GM21529 (cell line): Measurements from ENCODE around the gene MYH11.

Experiments
- ATAC-seq: cut with Tn5 transposase; IDR thresholded peaks from one replicate; pipeline ENCODE4 v1.9.1; 2021; ENCODE audit not compliant: unreplicated experiment

Gene MYH11

DNA sequence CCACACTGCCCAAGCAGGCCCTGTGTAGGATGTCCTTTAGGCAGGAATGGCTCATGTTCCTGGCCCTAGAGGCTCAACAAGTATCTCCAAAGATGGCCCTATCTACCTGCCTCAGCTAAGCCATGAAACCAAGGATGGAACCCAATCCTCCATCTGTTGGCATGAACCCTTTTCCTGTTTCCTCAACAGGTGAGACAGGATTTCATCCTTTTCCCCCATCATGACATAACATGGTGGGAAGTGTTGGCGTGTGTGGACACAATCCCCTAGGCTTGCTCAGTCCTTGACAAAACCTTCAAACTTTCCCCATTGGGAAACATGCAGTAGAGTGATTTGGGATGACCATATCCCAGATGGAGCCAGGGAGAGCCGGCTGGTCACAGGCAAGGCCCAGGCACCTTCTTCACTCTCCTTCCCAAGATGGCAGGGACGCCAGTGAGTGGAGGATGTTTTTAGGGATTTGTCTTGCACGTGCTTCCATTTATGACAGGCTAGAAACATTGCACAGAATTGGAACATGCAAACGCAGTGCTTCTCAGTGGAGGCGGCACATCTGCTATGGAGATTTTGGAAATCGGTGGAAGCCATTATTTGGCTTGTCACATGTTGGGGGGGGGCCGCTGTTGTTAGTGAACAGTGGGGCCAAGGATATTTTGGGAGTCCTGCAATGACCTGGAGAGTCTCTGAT lies 77.0 kb downstream of the MYH11 start:
- ATAC-seq = no peak

DNA sequence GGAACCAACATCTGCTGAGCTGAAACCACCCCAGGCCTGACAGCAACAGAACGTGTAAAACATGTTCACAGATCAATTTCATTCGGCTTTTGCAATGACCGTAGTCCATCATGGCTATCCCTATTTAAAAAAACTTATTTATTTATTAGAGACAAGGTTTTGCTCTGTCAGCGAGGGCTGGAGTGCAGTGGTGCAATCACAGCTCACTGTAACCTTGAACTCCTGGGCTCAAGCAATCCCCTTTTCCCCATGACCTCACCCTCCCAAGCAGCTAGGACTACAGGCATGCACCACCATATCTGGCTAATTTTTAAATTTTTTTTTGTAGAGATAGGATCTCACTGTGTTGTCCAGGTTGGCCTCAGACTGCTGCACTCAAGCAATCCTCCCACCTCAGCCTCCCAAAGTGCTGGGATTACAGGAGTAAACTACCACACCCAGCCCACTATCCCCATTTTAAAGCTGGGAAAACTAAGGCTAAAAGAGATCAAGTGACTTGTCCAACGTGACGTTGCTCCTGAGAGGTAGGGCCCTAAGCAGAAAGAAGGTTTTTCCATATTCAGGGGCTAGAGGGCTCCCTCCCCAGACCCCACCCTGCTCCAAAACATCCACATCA lies 77.7 kb downstream of the MYH11 start:
- ATAC-seq = no peak

DNA sequence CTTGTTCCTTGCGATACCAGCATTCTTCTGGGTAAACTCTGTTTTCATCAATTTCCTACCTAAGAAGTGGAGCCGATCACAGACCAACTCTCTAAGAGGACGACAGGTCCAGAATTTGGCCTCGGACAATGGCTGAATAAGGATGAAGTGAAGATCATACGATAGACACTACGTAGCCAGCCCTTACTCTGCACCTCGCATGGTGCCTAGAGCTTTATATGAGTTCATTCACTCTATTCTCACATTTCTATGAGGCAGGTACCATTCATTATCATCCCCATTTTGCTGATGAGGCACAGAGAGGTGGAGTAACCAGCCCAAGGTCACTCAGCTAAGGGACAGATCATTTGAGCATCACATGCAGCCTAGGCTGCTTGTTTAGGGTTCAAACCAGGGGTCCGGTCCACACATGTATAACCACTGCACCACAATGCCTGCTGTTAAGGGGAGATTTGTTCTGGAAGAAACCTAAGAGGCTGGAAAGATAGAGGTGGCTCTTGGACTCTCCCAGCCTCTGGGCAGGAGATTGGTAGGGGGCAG lies 78.6 kb downstream of the MYH11 start:
- ATAC-seq = no peak

DNA sequence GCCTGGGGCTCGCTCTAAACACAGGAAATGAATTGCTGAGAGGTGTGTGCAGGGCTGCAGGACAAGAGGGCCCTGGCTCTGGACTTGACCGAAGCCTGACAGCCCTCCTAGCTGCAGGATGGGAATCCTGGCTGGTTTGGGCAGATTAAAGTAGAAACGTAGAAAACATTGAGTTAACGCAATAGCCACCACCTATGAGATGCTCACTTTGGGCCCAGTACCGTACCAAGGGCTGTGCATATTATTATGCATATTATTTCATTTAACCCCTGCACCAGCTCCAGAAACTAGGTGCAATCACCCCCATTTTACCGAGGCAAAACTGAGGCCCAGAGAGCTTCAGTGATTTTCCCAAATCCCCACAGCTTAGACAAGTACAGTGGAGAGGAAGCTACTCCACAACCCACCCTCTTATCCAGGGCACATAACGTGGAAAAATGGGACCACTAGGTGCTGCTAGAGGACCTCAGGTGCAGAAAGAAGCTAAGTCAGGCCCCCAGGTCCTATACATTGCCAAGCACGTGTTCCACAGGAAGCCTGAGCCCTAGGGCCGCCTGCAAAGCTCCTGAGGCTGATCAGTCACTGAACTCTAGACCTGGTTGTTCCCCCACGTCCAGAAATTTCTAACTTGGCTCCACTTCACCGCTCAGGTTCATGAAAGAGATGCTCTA lies 79.2 kb downstream of the MYH11 start:
- ATAC-seq = no peak

- no peak for ATAC-seq
These were observed 80.3 kb downstream of the MYH11 start for GRCh38 chr16:15776572-15776971.

DNA sequence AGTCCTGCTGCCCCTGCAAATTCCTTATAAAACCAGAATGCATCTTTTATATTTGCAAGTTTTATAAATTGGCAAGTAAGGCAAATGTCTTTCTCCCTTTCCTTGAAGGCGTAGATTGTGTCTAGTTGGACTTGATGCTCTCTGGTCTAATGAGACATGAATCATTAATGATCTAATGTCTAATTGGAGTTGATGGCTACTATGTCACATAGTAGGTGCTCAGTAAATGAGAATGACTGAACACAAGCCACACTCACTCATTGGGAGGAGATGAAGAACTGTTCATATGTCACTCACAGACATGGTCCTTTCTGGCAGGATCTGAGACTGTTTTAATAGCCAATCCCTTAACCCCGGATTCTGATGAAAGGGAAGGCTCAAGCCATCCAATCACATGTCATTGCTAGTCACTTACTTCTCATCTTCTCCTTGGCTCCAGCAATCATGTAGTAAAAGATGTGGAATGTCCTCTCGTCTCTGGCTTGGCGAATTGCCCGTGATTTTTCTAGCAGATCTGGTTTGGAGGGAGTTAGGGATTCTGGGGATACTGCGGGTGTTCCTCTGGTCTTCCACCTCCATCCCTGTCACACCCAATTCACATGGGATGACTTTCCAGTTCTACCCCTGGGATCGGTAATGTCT lies 81.0 kb downstream of the MYH11 start:
- no peak for ATAC-seq

DNA sequence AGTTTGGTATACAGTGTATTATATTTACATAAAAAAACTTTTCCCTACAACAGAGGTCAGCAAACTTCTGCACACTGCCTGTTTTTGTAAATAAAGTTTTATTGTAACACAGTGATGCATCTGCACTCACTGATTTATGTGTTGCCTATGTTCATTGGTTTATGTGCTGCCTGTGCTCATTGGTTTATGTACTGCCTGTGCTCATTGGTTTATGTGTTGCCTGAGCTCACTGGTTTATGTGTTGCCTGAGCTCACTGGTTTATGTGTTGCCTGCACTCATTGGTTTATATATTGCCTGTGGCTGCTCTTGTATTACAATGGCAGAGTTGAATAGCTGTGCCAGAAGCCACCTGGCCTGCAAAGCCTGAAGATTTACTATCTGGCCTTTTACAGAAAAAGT lies 81.6 kb downstream of the MYH11 start:
- ATAC-seq = no peak

- no peak for ATAC-seq
These were observed 82.9 kb downstream of the MYH11 start for GRCh38 chr16:15773968-15774367.

GRCh38 chr16:15772579-15773293 lies 84.1 kb downstream of the MYH11 start:
- ATAC-seq = no peak

DNA sequence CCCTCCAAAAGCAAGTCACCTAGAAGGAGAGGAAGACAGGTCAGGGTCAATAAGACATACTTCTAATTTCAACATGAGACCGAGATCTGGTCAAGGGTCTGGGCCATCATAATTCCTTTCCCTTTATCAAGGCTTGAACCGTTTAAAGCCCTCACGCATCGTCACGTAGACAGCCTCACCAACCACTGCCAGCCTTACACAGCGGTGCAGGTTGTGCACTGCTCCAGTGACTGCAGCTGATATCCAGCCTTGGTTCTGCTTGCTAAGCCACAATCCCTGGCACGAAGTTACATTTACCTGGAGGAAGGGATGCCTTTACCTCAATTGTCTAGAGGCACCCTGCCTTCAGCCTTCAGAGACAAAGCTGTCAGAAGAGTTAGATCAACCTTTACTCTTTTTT lies 85.1 kb downstream of the MYH11 start:
- no peak for ATAC-seq

DNA sequence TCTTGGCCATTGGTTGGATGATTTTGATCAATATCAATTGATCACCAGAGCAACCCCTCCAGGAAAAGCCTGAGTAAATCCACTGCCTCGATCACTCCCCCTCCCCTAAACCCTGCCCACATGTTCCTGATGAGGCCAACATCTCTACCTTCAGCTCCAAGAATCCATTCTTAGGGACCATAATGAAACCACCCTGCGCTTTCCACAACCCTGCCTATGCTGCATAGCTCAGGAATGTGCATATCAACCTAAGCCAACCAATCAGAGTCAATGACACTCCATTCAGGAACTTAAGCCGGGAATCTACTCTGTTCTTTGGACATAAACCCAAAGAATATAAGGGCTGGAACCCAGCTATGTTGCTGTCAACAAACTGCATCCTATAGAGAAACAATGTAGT lies 86.3 kb downstream of the MYH11 start:
- ATAC-seq = no peak

GRCh38 chr16:15770107-15770506 lies 86.7 kb downstream of the MYH11 start:
- no peak for ATAC-seq

- no peak for ATAC-seq
These were observed 87.6 kb downstream of the MYH11 start for GRCh38 chr16:15769239-15769638.

- no peak for ATAC-seq
These were observed 88.6 kb downstream of the MYH11 start for GRCh38 chr16:15768201-15768600.

DNA sequence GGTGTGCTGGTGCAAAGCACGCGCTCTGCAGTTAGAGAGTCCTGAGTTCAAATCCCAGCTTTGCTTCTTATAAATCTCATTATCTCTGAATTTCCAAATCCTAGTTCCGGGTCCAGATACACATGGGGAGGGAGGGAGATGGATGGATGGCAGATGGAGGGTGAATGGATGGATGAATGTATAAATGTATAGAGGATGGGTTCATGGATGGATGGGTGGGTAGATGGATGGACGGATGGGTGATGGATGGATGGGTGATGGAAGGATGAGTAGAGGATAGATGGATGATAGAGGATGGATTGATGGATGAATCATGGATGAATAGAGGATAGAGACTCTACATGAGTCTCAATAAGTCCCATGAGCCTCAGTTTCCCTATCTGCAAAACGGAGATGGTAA lies 89.9 kb downstream of the MYH11 start:
- no peak for ATAC-seq

DNA sequence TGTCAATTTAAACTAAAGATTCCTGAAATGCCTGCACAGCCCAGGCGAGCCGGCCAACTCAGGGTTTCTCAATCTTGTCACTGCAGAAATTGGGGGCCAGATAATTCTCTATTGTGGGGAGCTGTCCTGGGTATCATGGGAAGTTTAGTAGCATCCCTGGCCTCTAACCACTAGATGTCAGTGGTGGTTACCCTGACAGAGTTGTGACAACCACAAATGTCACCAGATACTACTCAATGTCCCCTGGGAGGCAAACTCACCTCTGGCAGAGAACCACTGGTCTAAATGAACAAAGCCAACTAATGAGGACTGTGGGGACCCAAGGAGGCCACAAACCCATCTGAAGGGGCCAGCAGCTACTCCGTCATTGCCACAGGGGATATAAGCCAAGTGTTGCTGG lies 90.9 kb downstream of the MYH11 start:
- ATAC-seq = peak; percentile 86

DNA sequence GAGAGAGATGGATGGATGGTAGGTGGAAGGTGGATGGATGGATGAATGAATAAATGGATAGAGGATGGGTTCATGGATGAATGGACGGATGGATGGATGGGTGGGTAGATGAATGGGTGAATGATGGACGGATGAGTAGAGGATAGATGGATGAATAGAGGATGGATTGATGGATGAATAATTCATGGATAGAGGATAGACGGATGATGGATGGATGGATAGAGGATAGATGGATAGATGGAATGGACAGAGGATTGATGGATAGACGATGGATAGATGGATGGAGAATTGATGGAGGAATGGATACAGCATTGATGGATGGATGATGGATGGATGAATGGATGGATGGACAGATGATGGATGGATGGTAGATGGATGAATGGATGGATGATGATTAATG lies 91.7 kb downstream of the MYH11 start:
- ATAC-seq = no peak

DNA sequence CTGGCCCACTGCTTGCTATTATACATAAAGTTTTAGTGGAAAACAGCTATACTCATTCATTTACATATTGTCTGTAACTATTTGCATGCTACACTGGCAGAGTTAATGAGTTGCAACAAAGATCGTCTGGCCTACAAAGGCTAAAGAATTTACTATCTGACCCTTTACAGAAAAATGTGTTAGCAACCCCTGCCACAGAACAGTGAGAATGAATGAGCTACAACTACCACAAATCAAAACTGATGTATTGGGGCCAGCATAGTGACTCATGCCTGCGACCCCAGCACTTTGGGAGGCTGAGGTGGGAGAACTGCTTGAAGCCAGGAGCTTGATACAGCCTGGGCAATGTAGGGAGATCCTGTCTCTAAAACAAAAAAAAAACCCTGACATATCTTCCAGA lies 92.7 kb downstream of the MYH11 start:
- no peak for ATAC-seq

- ATAC-seq = no peak
These were observed 96.7 kb downstream of the MYH11 start for GRCh38 chr16:15760129-15760528.

GRCh38 chr16:15759070-15759469 lies 97.8 kb downstream of the MYH11 start:
- ATAC-seq = no peak

- no peak for ATAC-seq
These were observed 99.1 kb downstream of the MYH11 start for GRCh38 chr16:15757630-15758251.
